ENCODE results near the gene RAP1GAP2. TPM values are rescaled to one million over a fixed set of nuclear protein-coding genes. Genes with fewer than 3 reads are reported as not detected.

RAP1GAP2 gene
- total RNA-seq, 4 donors from 2014 or later: 7.4 to 13.1 (median 10.7) TPM

GRCh38 chr17:2958706-2959222, 162.5 kb downstream of the RAP1GAP2 start:
- H3K9me3 ChIP-seq: no peaks in the 10 kb centered on the region
- intact Hi-C loops (cut with DNase I): no loop called here
- H3K4me3 ChIP-seq: no peak overlapping the region
- H3K27me3 ChIP-seq: no peaks in the 10 kb centered on the region
- H3K36me3 ChIP-seq: no peaks in the 10 kb centered on the region
- TF ChIP-seq POLR2A (IDR thresholded peaks at IDR 0.05; ENCODE audit: low read depth): no peak
- TF ChIP-seq POLR2AphosphoS5 (IDR thresholded peaks at IDR 0.05): no peak
- no peak for TF ChIP-seq CTCF (IDR thresholded peaks at IDR 0.05)
- no peak for TF ChIP-seq EP300 (IDR thresholded peaks at IDR 0.05)
- no peak overlapping the region for H3K27ac ChIP-seq (replicated peaks in 1 of 4)
- no peak for DNase-seq (ENCODE audit: extremely low spot score)
- WGBS: 88% methylated on average over 10 of the region's 10 CpGs
- peaks cover 0 to 6% (median 2%) of the 10 kb centered on the region in 4 donors for H3K4me1 ChIP-seq

GRCh38 chr17:2959371-2960130, 163.3 kb downstream of the RAP1GAP2 start:
- DNase-seq (ENCODE audit: extremely low spot score): no peak
- peaks cover 0 to 6% (median 2%) of the 10 kb centered on the region in 4 donors for H3K4me1 ChIP-seq
- H3K27me3 ChIP-seq: no peaks in the 10 kb centered on the region
- TF ChIP-seq POLR2A (IDR thresholded peaks at IDR 0.05; ENCODE audit: low read depth) (no peak), EP300 (IDR thresholded peaks at IDR 0.05) (no peak), CTCF (IDR thresholded peaks at IDR 0.05) (no peak), POLR2AphosphoS5 (IDR thresholded peaks at IDR 0.05) (no peak)
- H3K4me3 ChIP-seq: no peak overlapping the region
- WGBS: 95% methylated on average over 14 of the region's 19 CpGs
- no peaks in the 10 kb centered on the region for H3K36me3 ChIP-seq
- H3K9me3 ChIP-seq: no peaks in the 10 kb centered on the region
- no peak overlapping the region for H3K27ac ChIP-seq (replicated peaks in 1 of 4)
- intact Hi-C loops (cut with DNase I): no loop called here

- Histone ChIP-seq H3K27me3 (no peaks in the 10 kb centered on the region), H3K27ac (replicated peaks in 1 of 4) (no peak overlapping the region), H3K4me1 (peaks cover 0 to 4% (median 0%) of the 10 kb centered on the region in 4 donors), H3K4me3 (no peak overlapping the region), H3K9me3 (no peaks in the 10 kb centered on the region), H3K36me3 (no peaks in the 10 kb centered on the region)
- no peak for TF ChIP-seq POLR2A (IDR thresholded peaks at IDR 0.05; ENCODE audit: low read depth)
- no peak for TF ChIP-seq POLR2AphosphoS5 (IDR thresholded peaks at IDR 0.05)
- no peak for TF ChIP-seq CTCF (IDR thresholded peaks at IDR 0.05)
- TF ChIP-seq EP300 (IDR thresholded peaks at IDR 0.05): no peak
- no peak for DNase-seq (ENCODE audit: extremely low spot score)
- WGBS: 92% methylated on average over 8 of the region's 8 CpGs
- intact Hi-C loops (cut with DNase I): no loop called here
These were observed 165.2 kb downstream of the RAP1GAP2 start for GRCh38 chr17:2961446-2961845.

- intact Hi-C loops (cut with DNase I): no loop called here
- 95% methylated on average over 7 of the region's 7 CpGs for WGBS
- Histone ChIP-seq H3K36me3 (no peaks in the 10 kb centered on the region), H3K9me3 (no peaks in the 10 kb centered on the region), H3K4me3 (no peak overlapping the region), H3K27ac (replicated peaks in 1 of 4) (no peak overlapping the region), H3K27me3 (no peaks in the 10 kb centered on the region), H3K4me1 (no peaks in the 10 kb centered on the region)
- peak; percentile 57 for DNase-seq (ENCODE audit: extremely low spot score)
- no peak for TF ChIP-seq POLR2A (IDR thresholded peaks at IDR 0.05; ENCODE audit: low read depth)
- TF ChIP-seq EP300 (IDR thresholded peaks at IDR 0.05): no peak
- TF ChIP-seq CTCF (IDR thresholded peaks at IDR 0.05): no peak
- TF ChIP-seq POLR2AphosphoS5 (IDR thresholded peaks at IDR 0.05): no peak
These were observed 166.0 kb downstream of the RAP1GAP2 start for GRCh38 chr17:2962236-2962635.

Data from esophagus muscularis mucosa (tissue), 4 donors.